H9 (cell line): ENCODE data around the gene KIF13A. TPM values are rescaled to one million over a fixed set of nuclear protein-coding genes. Genes with fewer than 3 reads are reported as not detected.

Experiments used
- DNase-seq: peaks from one replicate; pipeline ENCODE4 v3.0.0-alpha.2; 2017
- H2AFZ ChIP-seq: one replicate; pipeline ENCODE4 v1.6.1; 2013; ENCODE audit warnings: mild to moderate bottlenecking, low read length, control low read depth, moderate library complexity
- H2AK5ac ChIP-seq: 2 replicates; pipeline ENCODE4 v1.6.1; 2013; ENCODE audit warnings: low read length, control low read depth, mixed read lengths; ENCODE audit not compliant: insufficient read length
- H2BK120ac ChIP-seq: one replicate; pipeline ENCODE4 v1.6.1; 2013; ENCODE audit warnings: low read depth, mild to moderate bottlenecking, low read length, control low read depth, inconsistent platforms; ENCODE audit not compliant: poor library complexity, severe bottlenecking
- H2BK12ac ChIP-seq: 2 replicates; pipeline ENCODE4 v1.6.1; 2013; ENCODE audit warnings: low read length, control low read depth, mixed read lengths, low read depth; ENCODE audit not compliant: insufficient read length
- H2BK15ac ChIP-seq: 2 replicates; pipeline ENCODE4 v1.6.1; 2013; ENCODE audit warnings: low read depth, low read length, control low read depth
- H2BK20ac ChIP-seq: one replicate; pipeline ENCODE4 v1.6.1; 2013; ENCODE audit warnings: low read depth, mild to moderate bottlenecking, low read length, control low read depth, inconsistent platforms; ENCODE audit not compliant: poor library complexity, severe bottlenecking
- H2BK5ac ChIP-seq: 2 replicates; pipeline ENCODE4 v1.6.1; 2013; ENCODE audit warnings: low read length, control low read depth, mixed read lengths; ENCODE audit not compliant: insufficient read length
- H3K14ac ChIP-seq: 2 replicates; pipeline ENCODE4 v1.6.1; 2013; ENCODE audit warnings: low read length, control low read depth; ENCODE audit not compliant: insufficient read depth
- H3K18ac ChIP-seq: 2 replicates; pipeline ENCODE4 v1.6.1; 2013; ENCODE audit warnings: low read depth, mild to moderate bottlenecking, mixed read lengths, low read length, control low read depth; ENCODE audit not compliant: insufficient read length
- H3K23ac ChIP-seq: 2 replicates; pipeline ENCODE4 v1.6.1; 2013; ENCODE audit warnings: low read length, control low read depth, mixed read lengths, low read depth; ENCODE audit not compliant: insufficient read length
- H3K23me2 ChIP-seq: 2 replicates; pipeline ENCODE4 v1.6.1; 2013; ENCODE audit warnings: low read depth, mild to moderate bottlenecking, mixed read lengths, low read length, control low read depth; ENCODE audit not compliant: insufficient read length, poor library complexity, severe bottlenecking
- H3K27ac ChIP-seq: 2 replicates; pipeline ENCODE4 v1.5.1; 2013; ENCODE audit warnings: low read length, control low read depth, mixed read lengths, low read depth; ENCODE audit not compliant: insufficient read length
- H3K27me3 ChIP-seq: 2 replicates; pipeline ENCODE4 v1.6.1; 2013; ENCODE audit warnings: low read length, control low read depth, inconsistent platforms; ENCODE audit not compliant: insufficient read depth
- H3K4ac ChIP-seq: 2 replicates; pipeline ENCODE4 v1.6.1; 2013; ENCODE audit warnings: low read depth, mild to moderate bottlenecking, control low read depth, inconsistent platforms, low read length, moderate library complexity
- H3K4me1 ChIP-seq: 2 replicates; pipeline ENCODE4 v1.6.1; 2013; ENCODE audit warnings: low read length, control low read depth, inconsistent platforms; ENCODE audit not compliant: insufficient read depth
- H3K4me2 ChIP-seq: 2 replicates; pipeline ENCODE4 v1.6.1; 2013; ENCODE audit warnings: low read length, control low read depth, mixed read lengths; ENCODE audit not compliant: insufficient read length, insufficient read depth
- H3K56ac ChIP-seq: 2 replicates; pipeline ENCODE4 v1.6.1; 2013; ENCODE audit warnings: low read depth, mild to moderate bottlenecking, mixed read lengths, low read length, control low read depth; ENCODE audit not compliant: insufficient read length
- H3K79me1 ChIP-seq: 2 replicates; pipeline ENCODE4 v1.6.1; 2013; ENCODE audit warnings: low read depth, mild to moderate bottlenecking, moderate library complexity, low read length, control low read depth, inconsistent platforms; ENCODE audit not compliant: insufficient read depth, poor library complexity, severe bottlenecking
- H3K79me2 ChIP-seq: 2 replicates; pipeline ENCODE4 v1.6.1; 2013; ENCODE audit warnings: low read length, control low read depth, inconsistent platforms; ENCODE audit not compliant: insufficient read depth
- H3K9ac ChIP-seq: 2 replicates; pipeline ENCODE4 v1.6.1; 2013; ENCODE audit warnings: low read length, control low read depth, mixed read lengths; ENCODE audit not compliant: insufficient read length; ENCODE audit errors: extremely low read depth
- H3K9me3 ChIP-seq: one replicate; pipeline ENCODE4 v1.6.1; 2013; ENCODE audit warnings: low read depth, low read length, inconsistent platforms; ENCODE audit not compliant: control insufficient read depth
- H3T11ph ChIP-seq: one replicate; pipeline ENCODE4 v1.6.1; 2013; ENCODE audit warnings: mild to moderate bottlenecking, low read length, control low read depth, inconsistent platforms
- H4K20me1 ChIP-seq: one replicate; pipeline ENCODE4 v1.6.1; 2013; ENCODE audit not compliant: control insufficient read depth, insufficient read length, insufficient read depth
- H4K5ac ChIP-seq: 2 replicates; pipeline ENCODE4 v1.6.1; 2013; ENCODE audit warnings: low read depth, mild to moderate bottlenecking, mixed read lengths, low read length, control low read depth; ENCODE audit not compliant: insufficient read length
- H4K8ac ChIP-seq: replicated peaks from 2 replicates; pipeline ENCODE4 v1.6.1; 2013; ENCODE audit warnings: low read length, control low read depth, mixed read lengths, low read depth; ENCODE audit not compliant: insufficient read length
- H4K91ac ChIP-seq: 2 replicates; pipeline ENCODE4 v1.6.1; 2013; ENCODE audit warnings: low read depth, mild to moderate bottlenecking, moderate library complexity, mixed read lengths, low read length, control low read depth; ENCODE audit not compliant: insufficient read length
- H3K27ac Mint-ChIP-seq, 3 experiments: 2 replicates in 2 of 3; 3 replicates in 1 of 3; pipeline ENCODE4 v1.8.0; 2020 to 2021; ENCODE audit warnings: mixed read lengths in 3 of 3, mild to moderate bottlenecking in 1 of 3, moderate library complexity in 1 of 3
- H3K27me3 Mint-ChIP-seq: 2 replicates; pipeline ENCODE4 v1.8.0; 2021; ENCODE audit warnings: low read depth, mild to moderate bottlenecking, moderate library complexity, mixed read lengths
- H3K36me3 Mint-ChIP-seq, 3 experiments: 2 replicates in 2 of 3; 3 replicates in 1 of 3; pipeline ENCODE4 v1.8.0; 2020 to 2021; ENCODE audit warnings: low read depth in 3 of 3, mixed read lengths in 3 of 3; ENCODE audit not compliant: insufficient read depth in 1 of 3
- H3K4me1 Mint-ChIP-seq, 2 experiments: 2 replicates each; pipeline ENCODE4 v1.8.0; 2020; ENCODE audit warnings: mixed read lengths in 2 of 2
- H3K4me3 Mint-ChIP-seq, 2 experiments: 2 replicates in 1 of 2; 3 replicates in 1 of 2; pipeline ENCODE4 v1.8.0; 2020 to 2021; ENCODE audit warnings: mild to moderate bottlenecking in 2 of 2, mixed read lengths in 2 of 2, moderate library complexity in 1 of 2
- H3K9me3 Mint-ChIP-seq, 2 experiments: 2 replicates in 1 of 2; 3 replicates in 1 of 2; pipeline ENCODE4 v1.8.0; 2020; ENCODE audit warnings: mild to moderate bottlenecking in 2 of 2, mixed read lengths in 2 of 2, moderate library complexity in 1 of 2
- CTCF ChIP-seq: fragments of 200-600 bp; sonication (generic); conservative IDR thresholded peaks from 3 replicates; pipeline ENCODE4 v1.8.0; 2021; ENCODE audit warnings: antibody characterized with exemption, mild to moderate bottlenecking
- WGBS: extraction: QIAGEN DNeasy Blood & Tissue Kit; methylation state at CpG from one replicate; pipeline ENCODE4 v1.1.7; 2013; ENCODE audit warnings: missing lambda C conversion rate, low lambda C conversion rate, mixed read lengths; ENCODE audit not compliant: insufficient read length; ENCODE audit errors: extremely low coverage; 5-methylcytosine and 5-hydroxymethylcytosine counted together
- total RNA-seq: library from RNA; stranded (reverse); gene quantifications from 2 replicates; pipeline ENCODE4 v1.2.1, GENCODE V29; 2021

The KIF13A gene
- total RNA-seq, 1 experiment from 2014 or later: 38.2 TPM

- no CpG with 5 or more reads among the region's 2 CpGs for WGBS
- Histone ChIP-seq H3K9me3 (peaks cover 12% of the 10 kb centered on the region), H4K8ac (no peak overlapping the region), H2BK12ac (no peak overlapping the region), H3T11ph (no peak overlapping the region), H4K5ac (no peak overlapping the region), H3K79me1 (no peaks in the 10 kb centered on the region), H2BK5ac (no peak overlapping the region), H3K9ac (no peak overlapping the region), H2BK15ac (no peak overlapping the region), H3K4me2 (no peak overlapping the region), H2AFZ (no peak overlapping the region), H2AK5ac (no peak overlapping the region), H3K18ac (no peak overlapping the region), H3K56ac (no peak overlapping the region), H2BK20ac (no peak overlapping the region), H3K4me1 (no peaks in the 10 kb centered on the region), H2BK120ac (no peak overlapping the region), H3K23ac (no peak overlapping the region), H3K14ac (no peak overlapping the region), H3K23me2 (no peaks in the 10 kb centered on the region), H3K27ac (no peak overlapping the region), H4K20me1 (no peaks in the 10 kb centered on the region), H3K4ac (no peak overlapping the region), H4K91ac (no peak overlapping the region), H3K27me3 (no peaks in the 10 kb centered on the region), H3K79me2 (no peaks in the 10 kb centered on the region)
- H3K4me1 Mint-ChIP-seq: peaks cover 10 to 12% of the 10 kb centered on the region in 2 experiments
- no peak for TF ChIP-seq CTCF
- no peak overlapping the region; a peak in 1 of 7 replicates for H3K27ac Mint-ChIP-seq
- peaks cover 14 to 25% of the 10 kb centered on the region in 2 experiments for H3K9me3 Mint-ChIP-seq
- H3K36me3 Mint-ChIP-seq: peaks cover 30 to 35% (median 31%) of the 10 kb centered on the region in 3 experiments
- no peaks in the 10 kb centered on the region for H3K27me3 Mint-ChIP-seq
- H3K4me3 Mint-ChIP-seq: no peak overlapping the region
- DNase-seq: no peak
Measured at GRCh38 chr6:17900011-17900410, 87.4 kb downstream of the KIF13A start.
